ENCODE measurements around the gene OR2A7. TPM values are rescaled to one million over a fixed set of nuclear protein-coding genes. Genes with fewer than 3 reads are reported as not detected.
"Not testable (repeated sequence)": the region's sequence is repeated elsewhere in the genome, so short reads cannot be mapped to it uniquely, and the experiment has no call there.

OR2A7 gene
- 1 to 10 TPM in 6 of 12 donors, under 1 TPM in 4, not detected in 2; 0.62 to 7.5 (median 1.5) TPM for polyA plus RNA-seq (ENCODE audit: insufficient read length in 12 of 12)
- long read RNA-seq, donor 1, transcript OR2A7-201 (1 exons, 1,116 nt), result major isoform, 5 of 5 reads
- long read RNA-seq, donor 1, partial matches to known transcripts, result 0 of 5 reads
- long read RNA-seq, donor 1, other reads (novel, unspliced or antisense), result 0 of 5 reads
- long read RNA-seq, donor 2, result 0 reads
- long read RNA-seq, donor 3, result 0 reads
- long read RNA-seq, donor 4, result 0 reads
- long read RNA-seq, donor 5, result 0 reads
- long read RNA-seq, donor 6, result 0 reads
- long read RNA-seq, donor 7, result 0 reads
- long read RNA-seq, donor 8, result 0 reads
- long read RNA-seq, donor 9, result 0 reads
- long read RNA-seq, donor 10, result 0 reads
- long read RNA-seq, donor 11, partial matches to known transcripts, result 0 of 1 reads
- long read RNA-seq, donor 11, other reads (novel, unspliced or antisense), result 0 of 1 reads

GRCh38 chr7:144264692-144265091 is at the start of gene OR2A7:
TSS of gene OR2A7 (minus strand) at chr7:144264792. CDS start at chr7:144259628, 5,164 bp downstream.
- not testable (repeated sequence) for DNase-seq

GRCh38 chr7:144311872-144312469 is 47.4 kb upstream of the OR2A7 start, which contains the start of gene OR2A1:
TSS of gene OR2A1 (plus strand) at chr7:144312419. CDS start at chr7:144318125, 5,706 bp downstream.
- not testable (repeated sequence) for DNase-seq

GRCh38 chr7:144311218-144311617 is 46.6 kb upstream of the OR2A7 start:
- DNase-seq, result not testable (repeated sequence)

GRCh38 chr7:144309702-144310101 is 45.1 kb upstream of the OR2A7 start:
- DNase-seq, result not testable (repeated sequence)

- not testable (repeated sequence) for DNase-seq
Observed at GRCh38 chr7:144305156-144305555, 40.6 kb upstream of the OR2A7 start.

- not testable (repeated sequence) for DNase-seq
Observed at GRCh38 chr7:144303607-144304006, 39.0 kb upstream of the OR2A7 start.

- not testable (repeated sequence) for DNase-seq
Observed at GRCh38 chr7:144302578-144303303, 38.1 kb upstream of the OR2A7 start.

GRCh38 chr7:144293794-144294499 is 29.4 kb upstream of the OR2A7 start:
- not testable (repeated sequence) for DNase-seq

- not testable (repeated sequence) for DNase-seq
Observed at GRCh38 chr7:144292384-144293161, 28.0 kb upstream of the OR2A7 start.

GRCh38 chr7:144291607-144292006 is 27.0 kb upstream of the OR2A7 start:
- not testable (repeated sequence) for DNase-seq

- not testable (repeated sequence) for DNase-seq
Observed at GRCh38 chr7:144287171-144287784, 22.7 kb upstream of the OR2A7 start.

GRCh38 chr7:144283716-144284115 is 19.1 kb upstream of the OR2A7 start:
- not testable (repeated sequence) for DNase-seq

GRCh38 chr7:144282490-144282889 is 17.9 kb upstream of the OR2A7 start:
- DNase-seq, result not testable (repeated sequence)

- not testable (repeated sequence) for DNase-seq
Observed at GRCh38 chr7:144281981-144282380, 17.4 kb upstream of the OR2A7 start.

- not testable (repeated sequence) for DNase-seq
Observed at GRCh38 chr7:144280010-144280409, 15.4 kb upstream of the OR2A7 start.

GRCh38 chr7:144275281-144275680 is 10.7 kb upstream of the OR2A7 start:
- DNase-seq, result not testable (repeated sequence)

GRCh38 chr7:144269188-144269587 is 4.6 kb upstream of the OR2A7 start, which contains the start of gene CTAGE8:
TSS of gene CTAGE8 (minus strand) at chr7:144269288. CDS start at chr7:144269250, 38 bp downstream.
- not testable (repeated sequence) for DNase-seq

GRCh38 chr7:144262128-144262527 is 2.5 kb downstream of the OR2A7 start:
- not testable (repeated sequence) for DNase-seq

GRCh38 chr7:144259067-144259466 is 5.5 kb downstream of the OR2A7 start:
- not testable (repeated sequence) for DNase-seq

- DNase-seq, result no peak
Observed at GRCh38 chr7:144256112-144256511, 8.5 kb downstream of the OR2A7 start.

Data from muscle of arm (tissue), 14 donors.